ENCODE measurements around the gene SHROOM2. TPM values are rescaled to one million over a fixed set of nuclear protein-coding genes. Genes with fewer than 3 reads are reported as not detected.

The SHROOM2 gene
- total RNA-seq, 1 experiment from 2014 or later: 5.3 TPM

GRCh38 chrX:9905288-9905687 is 119.1 kb downstream of the SHROOM2 start:
- ChIA-PET POLR2A (no interaction called here), CTCF (no interaction called here), RAD21 (ENCODE audit: low non-redundant PET in 1 of 2, low total read pairs in 2 of 2, uncharacterized antibody in 2 of 2, unreplicated experiment in 2 of 2) (no interaction called here)
- no peaks in the 10 kb centered on the region for H3K36me3 ChIP-seq (ENCODE audit: control insufficient read depth in 1 of 2, insufficient read depth in 2 of 2, low read length in 2 of 2)
- H4K20me1 ChIP-seq (ENCODE audit: insufficient read depth): no peaks in the 10 kb centered on the region
- no peaks in the 10 kb centered on the region for H3K9me2 ChIP-seq (ENCODE audit: insufficient read depth)
- no peaks in the 10 kb centered on the region for H3K79me2 ChIP-seq (ENCODE audit: insufficient read depth, low read length)
- ATAC-seq (no peak), DNase-seq (ENCODE audit: low read depth, low spot score) (no peak)
- H3K9ac ChIP-seq (ENCODE audit: low read length): no peak overlapping the region
- TF ChIP-seq REST (IDR thresholded peaks at IDR 0.05; ENCODE audit: low read depth) (no peak), SRF (IDR thresholded peaks at IDR 0.05; ENCODE audit: low read depth) (no peak)
- H3K27ac ChIP-seq (ENCODE audit: low read depth, low read length): no peak overlapping the region
- no peaks in the 10 kb centered on the region for H3K27me3 ChIP-seq (ENCODE audit: insufficient read depth, low read length)
- intact Hi-C loops (cut with micrococcal nuclease): loop anchor here (10.0 kb wide), 1 partner anchor 110 kb away; no protein-coding TSS in a partner anchor
- no peak overlapping the region for H3K4me3 ChIP-seq (replicated peaks in 1 of 2; ENCODE audit: low read depth in 1 of 2, low read length in 2 of 2)
- H3K4me1 ChIP-seq (ENCODE audit: control insufficient read depth in 1 of 2, insufficient read depth in 2 of 2, low read length in 2 of 2): peaks cover 15 to 47% of the 10 kb centered on the region in 2 experiments
- no peak overlapping the region for H2AFZ ChIP-seq (ENCODE audit: low read depth, low read length, poor library complexity, severe bottlenecking)
- no peak overlapping the region for H3K4me2 ChIP-seq (ENCODE audit: low read length)
- H3K9me3 ChIP-seq (ENCODE audit: control insufficient read depth in 1 of 2, insufficient read depth in 1 of 2, low read depth in 1 of 2, low read length in 2 of 2): no peaks in the 10 kb centered on the region
- BruUV-seq (replicated peaks): no TSS peak

GRCh38 chrX:9905721-9906120 is 119.5 kb downstream of the SHROOM2 start:
- Histone ChIP-seq H3K4me1 (ENCODE audit: control insufficient read depth in 1 of 2, insufficient read depth in 2 of 2, low read length in 2 of 2) (peaks cover 15 to 47% of the 10 kb centered on the region in 2 experiments), H3K27me3 (ENCODE audit: insufficient read depth, low read length) (no peaks in the 10 kb centered on the region), H3K27ac (ENCODE audit: low read depth, low read length) (no peak overlapping the region), H3K79me2 (ENCODE audit: insufficient read depth, low read length) (no peaks in the 10 kb centered on the region), H3K9ac (ENCODE audit: low read length) (no peak overlapping the region), H2AFZ (ENCODE audit: low read depth, low read length, poor library complexity, severe bottlenecking) (no peak overlapping the region), H3K9me3 (ENCODE audit: control insufficient read depth in 1 of 2, insufficient read depth in 1 of 2, low read depth in 1 of 2, low read length in 2 of 2) (no peaks in the 10 kb centered on the region), H3K4me2 (ENCODE audit: low read length) (no peak overlapping the region), H4K20me1 (ENCODE audit: insufficient read depth) (no peaks in the 10 kb centered on the region), H3K36me3 (ENCODE audit: control insufficient read depth in 1 of 2, insufficient read depth in 2 of 2, low read length in 2 of 2) (no peaks in the 10 kb centered on the region), H3K9me2 (ENCODE audit: insufficient read depth) (no peaks in the 10 kb centered on the region), H3K4me3 (replicated peaks in 1 of 2; ENCODE audit: low read depth in 1 of 2, low read length in 2 of 2) (no peak overlapping the region)
- ChIA-PET RAD21 (ENCODE audit: low non-redundant PET in 1 of 2, low total read pairs in 2 of 2, uncharacterized antibody in 2 of 2, unreplicated experiment in 2 of 2) (no interaction called here), POLR2A (no interaction called here), CTCF (no interaction called here)
- intact Hi-C loops (cut with micrococcal nuclease): loop anchor here (10.0 kb wide), 1 partner anchor 109 kb away; no protein-coding TSS in a partner anchor
- BruUV-seq (replicated peaks): no TSS peak
- no peak for TF ChIP-seq ATF3 (IDR thresholded peaks at IDR 0.05)
- no peak for DNase-seq (ENCODE audit: low read depth, low spot score)
- no peak for ATAC-seq

All from HCT116 (cell line).